OCI-LY3 (cell line): ENCODE data around the gene CORO2B.

Experiments
- CTCF ChIP-seq: fragments of 200-600, 300-600 bp; sonication (generic); IDR thresholded peaks from 2 replicates; pipeline ENCODE4 v1.5.1; 2014; ENCODE audit warnings: antibody characterized with exemption, low read length, low read depth
- EZH2phosphoT487 ChIP-seq: fragments of 200-600 bp; shearing (Covaris generic); IDR thresholded peaks from 2 replicates; pipeline ENCODE4 v1.6.1; 2018; ENCODE audit warnings: antibody characterized with exemption, mixed run types, low read depth

GRCh38 chr15:68693071-68693470 lies 114.3 kb downstream of the CORO2B start:
- no peak for TF ChIP-seq CTCF
- TF ChIP-seq EZH2phosphoT487: no peak
